ENCODE data around the gene CITED1. TPM values are rescaled to one million over a fixed set of nuclear protein-coding genes. Genes with fewer than 3 reads are reported as not detected.

Gene CITED1
- total RNA-seq, 4 donors from 2014 or later = not detected

- Histone ChIP-seq H3K36me3 (no peaks in the 10 kb centered on the region), H3K4me1 (no peaks in the 10 kb centered on the region), H3K9me3 (no peaks in the 10 kb centered on the region), H3K27me3 (no peaks in the 10 kb centered on the region), H3K4me3 (no peak overlapping the region), H3K27ac (no peak overlapping the region)
- TF ChIP-seq CTCF (IDR thresholded peaks at IDR 0.05) (no peak), POLR2A (IDR thresholded peaks at IDR 0.05) (no peak)
- DNase-seq = no peak
Observed at GRCh38 chrX:72282302-72282701, 23.4 kb downstream of the CITED1 start.

- TF ChIP-seq CTCF (IDR thresholded peaks at IDR 0.05) = no peak
- TF ChIP-seq POLR2A (IDR thresholded peaks at IDR 0.05) = no peak
- DNase-seq = no peak
Observed at GRCh38 chrX:72280321-72280845, 25.3 kb downstream of the CITED1 start.

GRCh38 chrX:72276478-72276953 lies 29.2 kb downstream of the CITED1 start:
- Histone ChIP-seq H3K36me3 (peaks cover 0 to 11% (median 0%) of the 10 kb centered on the region in 3 donors), H3K27ac (peak overlapping the region; percentile 75 to 82 (median 77)), H3K4me3 (peak overlapping the region; percentile 64 to 76 (median 66)), H3K4me1 (peaks cover 0 to 19% (median 5%) of the 10 kb centered on the region in 4 donors), H3K27me3 (no peaks in the 10 kb centered on the region), H3K9me3 (no peaks in the 10 kb centered on the region)
- TF ChIP-seq POLR2A (IDR thresholded peaks at IDR 0.05) (no peak), CTCF (IDR thresholded peaks at IDR 0.05) (no peak)
- DNase-seq = no peak

More at GRCh38 chrX:72280321-72280845, 25.3 kb downstream of the CITED1 start:
- Histone ChIP-seq H3K4me3 (no peak overlapping the region), H3K27me3 (no peaks in the 10 kb centered on the region), H3K36me3 (no peaks in the 10 kb centered on the region), H3K27ac (no peak overlapping the region), H3K9me3 (no peaks in the 10 kb centered on the region), H3K4me1 (peaks cover 0 to 8% (median 4%) of the 10 kb centered on the region in 4 donors)

- DNase-seq = no peak
- H3K27ac ChIP-seq = no peak overlapping the region
- TF ChIP-seq POLR2A (IDR thresholded peaks at IDR 0.05) = no peak
- no peak for TF ChIP-seq CTCF (IDR thresholded peaks at IDR 0.05)
Observed at GRCh38 chrX:72274526-72274925, 31.2 kb downstream of the CITED1 start.

GRCh38 chrX:72273718-72274117 lies 32.0 kb downstream of the CITED1 start:
- no peak for DNase-seq
- H3K9me3 ChIP-seq = no peaks in the 10 kb centered on the region
- H3K4me1 ChIP-seq = peaks cover 0 to 19% (median 5%) of the 10 kb centered on the region in 4 donors
- H3K4me3 ChIP-seq = no peak overlapping the region
- H3K27ac ChIP-seq = no peak overlapping the region
- TF ChIP-seq CTCF (IDR thresholded peaks at IDR 0.05) (no peak), POLR2A (IDR thresholded peaks at IDR 0.05) (no peak)
- H3K27me3 ChIP-seq = no peaks in the 10 kb centered on the region
- H3K36me3 ChIP-seq = peaks cover 0 to 22% (median 0%) of the 10 kb centered on the region in 3 donors

More at GRCh38 chrX:72274526-72274925, 31.2 kb downstream of the CITED1 start:
- H3K4me3 ChIP-seq = no peak overlapping the region
- peaks cover 0 to 15% (median 0%) of the 10 kb centered on the region in 3 donors for H3K36me3 ChIP-seq
- no peaks in the 10 kb centered on the region for H3K27me3 ChIP-seq
- no peaks in the 10 kb centered on the region for H3K9me3 ChIP-seq
- peaks cover 0 to 19% (median 5%) of the 10 kb centered on the region in 4 donors for H3K4me1 ChIP-seq
